IgD-negative memory B cell (primary cell): ENCODE data around the gene CTDP1. TPM values are rescaled to one million over a fixed set of nuclear protein-coding genes. Genes with fewer than 3 reads are reported as not detected.
"Not testable (repeated sequence)": the region's sequence is repeated elsewhere in the genome, so short reads cannot be mapped to it uniquely, and the experiment has no call there.

ENCODE experiments used
- H3K27ac Mint-ChIP-seq, 3 donors: one replicate each; pipeline ENCODE4 v1.8.0; 2020 to 2022; ENCODE audit warnings: mild to moderate bottlenecking in 3 of 3, mixed read lengths in 3 of 3, moderate library complexity in 1 of 3
- H3K27me3 Mint-ChIP-seq: one replicate; pipeline ENCODE4 v1.8.0; 2021; ENCODE audit warnings: mixed read lengths
- H3K36me3 Mint-ChIP-seq: one replicate; pipeline ENCODE4 v1.8.0; 2020; ENCODE audit warnings: mild to moderate bottlenecking, mixed read lengths
- H3K4me1 Mint-ChIP-seq, 3 donors: one replicate each; pipeline ENCODE4 v1.8.0; 2020 to 2022; ENCODE audit warnings: mixed read lengths in 3 of 3, mild to moderate bottlenecking in 1 of 3
- H3K4me3 Mint-ChIP-seq, 4 donors: one replicate each; pipeline ENCODE4 v1.8.0; 2020 to 2022; ENCODE audit warnings: mild to moderate bottlenecking in 4 of 4, mixed read lengths in 4 of 4, moderate library complexity in 3 of 4
- H3K9me3 Mint-ChIP-seq, 3 donors: one replicate each; pipeline ENCODE4 v1.8.0; 2020 to 2021; ENCODE audit warnings: mixed read lengths in 3 of 3, mild to moderate bottlenecking in 1 of 3
- polyA plus RNA-seq: library from polyadenylated mRNA; unstranded; fragments of 300-500 nt; fragmentation: Illumina TruSeq; gene quantifications from one replicate; pipeline ENCODE4 v1.2.3, GENCODE V29; 2021

The CTDP1 gene
- polyA plus RNA-seq, 1 donor from 2014 or later, result 12.1 TPM

- Mint-ChIP-seq H3K27me3 (no peaks in the 10 kb centered on the region), H3K27ac (no peak overlapping the region), H3K4me1 (peaks cover 0 to 2% (median 0%) of the 10 kb centered on the region in 3 donors), H3K4me3 (no peak overlapping the region), H3K36me3 (peaks cover 16% of the 10 kb centered on the region), H3K9me3 (peaks cover 3 to 6% (median 3%) of the 10 kb centered on the region in 3 donors)
Observed at GRCh38 chr18:79726721-79727120, 47.1 kb downstream of the CTDP1 start.

DNA sequence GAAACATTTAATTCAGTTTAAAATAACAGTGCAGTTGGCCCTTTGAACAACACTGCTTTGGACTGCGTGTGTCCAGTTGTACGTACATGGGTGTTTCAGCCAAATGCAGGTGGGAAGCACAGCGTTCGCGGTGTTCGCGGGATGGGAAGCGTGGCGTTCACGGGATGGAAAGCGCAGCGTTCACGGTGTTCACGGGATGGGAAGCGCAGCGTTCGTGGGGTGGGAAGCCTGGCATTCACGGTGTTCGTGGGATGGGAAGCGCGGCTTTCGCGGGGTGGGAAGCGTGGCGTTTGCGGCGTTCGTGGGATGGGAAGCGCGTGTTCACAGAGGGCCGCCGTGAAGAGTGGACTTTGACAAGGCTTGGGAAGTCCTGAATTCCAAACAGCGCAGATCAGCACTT is 47.6 kb downstream of the CTDP1 start:
- peaks cover 0 to 2% (median 0%) of the 10 kb centered on the region in 3 donors for H3K4me1 Mint-ChIP-seq
- no peak overlapping the region for H3K27ac Mint-ChIP-seq
- no peaks in the 10 kb centered on the region for H3K27me3 Mint-ChIP-seq
- peaks cover 20% of the 10 kb centered on the region for H3K36me3 Mint-ChIP-seq
- H3K9me3 Mint-ChIP-seq, result peaks cover 3 to 6% (median 3%) of the 10 kb centered on the region in 3 donors
- H3K4me3 Mint-ChIP-seq, result no peak overlapping the region

DNA sequence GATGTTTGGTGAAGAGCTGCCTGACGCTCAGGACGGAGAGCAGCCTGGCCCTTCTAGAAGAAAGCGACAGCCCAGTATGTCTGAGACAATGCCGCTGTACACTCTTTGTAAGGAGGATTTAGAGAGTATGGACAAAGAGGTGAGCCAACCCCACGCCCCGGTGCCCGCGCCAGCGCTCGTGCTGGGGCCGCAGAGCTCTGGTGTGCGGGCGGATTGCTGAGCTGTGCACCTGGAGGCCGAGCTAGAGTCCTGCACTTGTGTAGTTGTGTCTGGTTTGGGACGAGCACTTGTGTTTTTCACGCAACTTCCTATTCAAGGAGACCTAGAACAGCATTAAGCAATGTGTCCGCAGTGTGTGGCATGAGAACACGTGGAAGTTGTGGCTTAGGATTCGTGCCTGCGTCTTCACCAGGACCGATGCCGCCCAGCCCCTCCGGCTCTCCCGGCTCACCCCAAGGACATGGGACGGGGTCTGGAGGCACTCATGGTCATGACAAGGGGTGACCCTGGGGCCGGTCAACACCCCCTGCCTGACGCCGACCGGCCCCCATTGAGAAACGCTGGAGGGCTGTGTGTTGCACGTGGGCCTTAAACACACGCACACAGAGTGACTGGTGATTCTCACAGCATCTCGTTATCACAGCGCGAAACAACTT is 49.5 kb downstream of the CTDP1 start:
- peak overlapping the region in 1 of 3 donors; percentile 57 for H3K27ac Mint-ChIP-seq
- H3K4me1 Mint-ChIP-seq, result peaks cover 0 to 2% (median 0%) of the 10 kb centered on the region in 3 donors
- H3K9me3 Mint-ChIP-seq, result peaks cover 3 to 12% (median 3%) of the 10 kb centered on the region in 3 donors
- H3K27me3 Mint-ChIP-seq, result no peaks in the 10 kb centered on the region
- no peak overlapping the region for H3K4me3 Mint-ChIP-seq
- H3K36me3 Mint-ChIP-seq, result peaks cover 23% of the 10 kb centered on the region

GRCh38 chr18:79729611-79730010 is 50.0 kb downstream of the CTDP1 start:
- no peak overlapping the region for H3K4me3 Mint-ChIP-seq
- H3K9me3 Mint-ChIP-seq, result peaks cover 3 to 14% (median 3%) of the 10 kb centered on the region in 3 donors
- H3K36me3 Mint-ChIP-seq, result peaks cover 27% of the 10 kb centered on the region
- H3K27me3 Mint-ChIP-seq, result no peaks in the 10 kb centered on the region
- peaks cover 0 to 2% (median 0%) of the 10 kb centered on the region in 3 donors for H3K4me1 Mint-ChIP-seq
- no peak overlapping the region for H3K27ac Mint-ChIP-seq

GRCh38 chr18:79730804-79731203 is 51.2 kb downstream of the CTDP1 start:
- Mint-ChIP-seq H3K36me3 (peaks cover 28% of the 10 kb centered on the region), H3K4me1 (peaks cover 0 to under 1% (median 0%) of the 10 kb centered on the region in 3 donors), H3K4me3 (no peak overlapping the region), H3K27ac (no peak overlapping the region), H3K27me3 (no peaks in the 10 kb centered on the region), H3K9me3 (peaks cover 3 to 14% (median 3%) of the 10 kb centered on the region in 3 donors)

DNA sequence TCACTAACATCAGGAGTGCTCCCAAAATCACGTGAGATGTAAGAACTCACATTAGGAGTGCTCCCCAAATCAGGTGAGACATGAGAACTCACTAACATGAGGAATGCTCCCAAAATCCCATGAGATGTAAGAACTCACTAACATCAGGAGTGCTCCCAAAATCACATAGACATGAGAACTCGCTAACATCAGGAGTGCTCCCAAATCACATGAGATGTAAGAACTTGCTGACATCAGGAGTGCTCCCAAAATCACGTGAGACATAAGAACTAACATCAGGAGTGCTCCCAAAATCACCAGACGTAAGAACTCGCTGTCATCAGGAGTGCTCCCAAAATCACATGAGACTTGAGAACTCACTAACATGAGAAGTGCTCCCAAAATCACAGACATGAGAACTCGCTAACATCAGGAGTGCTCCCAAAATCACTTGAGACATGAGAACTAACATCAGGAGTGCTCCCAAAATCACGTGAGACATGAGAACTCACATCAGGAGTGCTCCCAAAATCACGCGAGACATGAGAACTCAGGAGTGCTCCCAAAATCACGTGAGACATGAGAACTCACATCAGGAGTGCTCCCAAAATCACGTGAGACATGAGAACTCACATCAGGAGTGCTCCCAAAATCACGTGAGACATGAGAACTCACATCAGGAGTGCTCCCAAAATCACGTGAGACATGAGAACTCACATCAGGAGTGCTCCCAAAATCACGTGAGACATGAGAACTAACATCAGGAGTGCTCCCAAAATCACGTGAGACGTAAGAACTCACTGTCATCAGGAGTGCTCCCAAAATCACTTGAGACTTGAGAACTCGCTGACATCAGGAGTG is 52.5 kb downstream of the CTDP1 start:
- H3K27me3 Mint-ChIP-seq, H3K4me1 Mint-ChIP-seq, H3K4me3 Mint-ChIP-seq: not testable (repeated sequence)
- H3K36me3 Mint-ChIP-seq, result peaks cover 27% of the 10 kb centered on the region
- H3K27ac Mint-ChIP-seq, result peak overlapping the region in 1 of 3 donors; percentile 39
- H3K9me3 Mint-ChIP-seq, result peaks cover 3 to 14% (median 3%) of the 10 kb centered on the region in 3 donors

DNA sequence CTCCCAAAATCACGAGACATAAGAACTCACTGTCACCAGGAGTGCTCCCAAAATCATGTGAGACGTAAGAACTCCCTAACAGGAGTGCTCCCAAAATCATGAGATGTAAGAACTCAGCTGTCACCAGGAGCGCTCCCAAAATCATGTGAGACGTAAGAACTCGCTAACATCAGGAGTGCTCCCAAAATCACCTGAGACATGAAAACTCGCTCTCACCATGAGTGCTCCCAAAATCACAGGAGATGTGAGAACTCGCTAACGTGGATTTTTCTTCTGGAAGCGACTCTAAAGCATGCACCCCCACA is 53.1 kb downstream of the CTDP1 start:
- H3K4me1 Mint-ChIP-seq, result no peaks in the 10 kb centered on the region
- H3K27me3 Mint-ChIP-seq, result no peaks in the 10 kb centered on the region
- no peak overlapping the region for H3K27ac Mint-ChIP-seq
- peaks cover 28% of the 10 kb centered on the region for H3K36me3 Mint-ChIP-seq
- no peak overlapping the region for H3K4me3 Mint-ChIP-seq
- H3K9me3 Mint-ChIP-seq, result peaks cover 0 to 14% (median 3%) of the 10 kb centered on the region in 3 donors

DNA sequence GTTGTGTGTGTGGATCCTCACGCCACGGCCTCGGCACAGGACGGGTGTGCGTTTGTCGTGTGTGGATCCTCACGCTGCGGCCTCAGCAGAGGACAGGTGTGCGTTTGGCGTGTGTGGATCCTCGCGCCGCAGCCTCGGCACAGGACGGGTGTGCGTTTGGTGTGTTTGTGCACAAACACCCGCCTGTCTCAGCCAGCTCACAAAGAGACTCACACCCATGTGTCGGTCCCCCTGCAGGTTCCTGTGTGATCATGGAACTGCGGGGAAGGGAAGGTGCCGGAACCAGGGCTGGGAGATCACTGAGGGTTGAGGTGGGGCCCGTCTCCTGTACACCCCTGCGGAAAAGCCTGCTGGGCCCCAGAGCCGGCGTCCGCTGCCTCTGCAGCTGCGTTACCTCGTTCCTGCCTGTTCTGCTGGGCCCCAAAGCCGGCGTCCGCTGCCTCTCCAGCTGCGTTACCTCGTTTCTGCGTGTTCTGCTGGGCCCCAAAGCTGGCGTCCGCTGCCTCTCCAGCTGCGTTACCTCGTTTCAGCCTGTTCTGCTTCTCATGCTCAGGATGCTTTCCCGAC is 53.6 kb downstream of the CTDP1 start:
- Mint-ChIP-seq H3K27ac (no peak overlapping the region), H3K4me3 (peak overlapping the region in 1 of 4 donors; percentile 52), H3K9me3 (peaks cover 0 to 11% (median 3%) of the 10 kb centered on the region in 3 donors), H3K27me3 (no peaks in the 10 kb centered on the region), H3K36me3 (peaks cover 28% of the 10 kb centered on the region), H3K4me1 (no peaks in the 10 kb centered on the region)

DNA sequence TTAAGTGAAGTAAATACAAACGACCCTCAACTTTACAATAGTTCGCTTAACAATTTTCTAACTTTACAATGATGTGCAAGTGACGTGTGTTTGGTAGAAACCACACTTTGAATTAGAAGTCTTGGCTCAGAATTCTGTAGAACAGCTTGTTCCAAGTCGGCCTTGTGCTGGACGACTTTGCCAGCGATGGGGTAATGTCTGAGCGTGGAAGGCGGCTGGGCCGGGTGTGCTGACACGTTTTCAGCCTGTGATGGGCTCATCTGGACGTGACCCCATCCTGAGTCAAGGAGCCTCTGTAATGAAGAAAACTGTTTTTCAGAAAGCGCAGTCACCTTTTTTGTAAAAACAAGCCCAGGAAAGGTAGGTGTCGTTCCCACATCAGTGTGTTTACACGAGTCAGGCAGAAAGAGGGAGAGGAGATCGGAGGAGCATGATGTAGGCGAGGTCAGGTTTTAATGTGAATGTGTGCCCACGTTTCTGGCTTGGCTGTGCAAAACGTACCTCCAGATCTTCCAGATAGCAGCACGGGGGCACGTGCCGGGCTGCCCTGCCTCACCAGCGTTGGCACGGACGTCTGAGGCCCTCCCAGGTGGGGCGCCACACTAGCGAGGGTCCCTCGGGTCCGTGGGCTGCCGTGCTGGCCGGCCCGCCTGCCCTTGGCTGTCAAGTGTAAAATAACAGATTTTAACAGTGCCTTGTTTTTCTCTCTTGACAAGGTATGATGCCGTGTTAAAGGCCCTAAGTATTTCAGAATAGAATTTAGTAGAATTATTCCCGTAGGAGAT is 54.6 kb downstream of the CTDP1 start:
- Mint-ChIP-seq H3K27me3 (no peaks in the 10 kb centered on the region), H3K9me3 (peaks cover 0 to 11% (median 0%) of the 10 kb centered on the region in 3 donors), H3K4me1 (peaks cover 0 to 1% (median 0%) of the 10 kb centered on the region in 3 donors), H3K27ac (no peak overlapping the region), H3K36me3 (peaks cover 34% of the 10 kb centered on the region), H3K4me3 (no peak overlapping the region)

- Mint-ChIP-seq H3K4me3 (no peak overlapping the region), H3K9me3 (peaks cover 0 to 11% (median 0%) of the 10 kb centered on the region in 3 donors), H3K27me3 (no peaks in the 10 kb centered on the region), H3K36me3 (peaks cover 32% of the 10 kb centered on the region), H3K4me1 (peaks cover 1 to 2% (median 1%) of the 10 kb centered on the region in 3 donors), H3K27ac (no peak overlapping the region)
Observed at GRCh38 chr18:79735071-79735980, 55.7 kb downstream of the CTDP1 start.

GRCh38 chr18:79736230-79736629 is 56.6 kb downstream of the CTDP1 start:
- no peak overlapping the region for H3K27ac Mint-ChIP-seq
- H3K36me3 Mint-ChIP-seq, result peaks cover 31% of the 10 kb centered on the region
- peaks cover 0 to 11% (median 0%) of the 10 kb centered on the region in 3 donors for H3K9me3 Mint-ChIP-seq
- no peak overlapping the region for H3K4me3 Mint-ChIP-seq
- no peaks in the 10 kb centered on the region for H3K27me3 Mint-ChIP-seq
- H3K4me1 Mint-ChIP-seq, result peaks cover 1 to 11% (median 8%) of the 10 kb centered on the region in 3 donors

- H3K9me3 Mint-ChIP-seq, result peaks cover 0 to 7% (median 0%) of the 10 kb centered on the region in 3 donors
- no peak overlapping the region for H3K27ac Mint-ChIP-seq
- no peaks in the 10 kb centered on the region for H3K27me3 Mint-ChIP-seq
- peaks cover 25% of the 10 kb centered on the region for H3K36me3 Mint-ChIP-seq
- peaks cover 1 to 11% (median 9%) of the 10 kb centered on the region in 3 donors for H3K4me1 Mint-ChIP-seq
- peak overlapping the region in 1 of 4 donors; percentile 12 for H3K4me3 Mint-ChIP-seq
Observed at GRCh38 chr18:79736846-79737245, 57.2 kb downstream of the CTDP1 start.

- H3K36me3 Mint-ChIP-seq, result peaks cover 26% of the 10 kb centered on the region
- no peaks in the 10 kb centered on the region for H3K27me3 Mint-ChIP-seq
- H3K27ac Mint-ChIP-seq, result no peak overlapping the region
- peaks cover 1 to 11% (median 9%) of the 10 kb centered on the region in 3 donors for H3K4me1 Mint-ChIP-seq
- H3K9me3 Mint-ChIP-seq, result peaks cover 0 to 7% (median 0%) of the 10 kb centered on the region in 3 donors
- H3K4me3 Mint-ChIP-seq, result no peak overlapping the region
Observed at GRCh38 chr18:79737426-79737825, 57.8 kb downstream of the CTDP1 start.

DNA sequence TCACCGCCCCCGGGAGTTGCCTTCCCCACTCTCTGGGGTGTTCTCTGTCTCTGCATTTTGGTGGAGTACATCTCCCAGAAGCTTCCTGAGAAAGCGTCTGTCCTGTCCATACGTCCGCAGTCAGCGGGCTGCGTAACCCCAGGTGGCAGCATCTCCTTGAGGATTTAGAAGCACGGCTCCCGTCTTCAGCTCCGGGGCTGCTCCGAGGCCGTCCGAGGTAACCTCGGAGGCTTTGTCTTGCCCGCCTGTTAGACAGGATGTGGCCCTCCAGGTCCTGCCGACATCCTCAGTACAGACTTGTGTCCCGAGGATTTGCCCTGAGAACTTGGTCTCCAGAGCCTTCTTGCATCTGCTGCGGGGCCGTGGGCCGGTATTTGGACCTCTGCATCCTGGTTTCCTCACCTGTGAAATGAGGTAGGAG is 58.4 kb downstream of the CTDP1 start:
- Mint-ChIP-seq H3K36me3 (peaks cover 26% of the 10 kb centered on the region), H3K9me3 (peaks cover 0 to 7% (median 0%) of the 10 kb centered on the region in 3 donors), H3K4me1 (peaks cover 1 to 11% (median 9%) of the 10 kb centered on the region in 3 donors), H3K27ac (no peak overlapping the region), H3K27me3 (no peaks in the 10 kb centered on the region), H3K4me3 (no peak overlapping the region)
